ENCODE measurements around the gene PRDM1.
A peak's percentile ranks its signal among the peaks of the same experiment; 100 is the strongest.

PRDM1 gene

DNA sequence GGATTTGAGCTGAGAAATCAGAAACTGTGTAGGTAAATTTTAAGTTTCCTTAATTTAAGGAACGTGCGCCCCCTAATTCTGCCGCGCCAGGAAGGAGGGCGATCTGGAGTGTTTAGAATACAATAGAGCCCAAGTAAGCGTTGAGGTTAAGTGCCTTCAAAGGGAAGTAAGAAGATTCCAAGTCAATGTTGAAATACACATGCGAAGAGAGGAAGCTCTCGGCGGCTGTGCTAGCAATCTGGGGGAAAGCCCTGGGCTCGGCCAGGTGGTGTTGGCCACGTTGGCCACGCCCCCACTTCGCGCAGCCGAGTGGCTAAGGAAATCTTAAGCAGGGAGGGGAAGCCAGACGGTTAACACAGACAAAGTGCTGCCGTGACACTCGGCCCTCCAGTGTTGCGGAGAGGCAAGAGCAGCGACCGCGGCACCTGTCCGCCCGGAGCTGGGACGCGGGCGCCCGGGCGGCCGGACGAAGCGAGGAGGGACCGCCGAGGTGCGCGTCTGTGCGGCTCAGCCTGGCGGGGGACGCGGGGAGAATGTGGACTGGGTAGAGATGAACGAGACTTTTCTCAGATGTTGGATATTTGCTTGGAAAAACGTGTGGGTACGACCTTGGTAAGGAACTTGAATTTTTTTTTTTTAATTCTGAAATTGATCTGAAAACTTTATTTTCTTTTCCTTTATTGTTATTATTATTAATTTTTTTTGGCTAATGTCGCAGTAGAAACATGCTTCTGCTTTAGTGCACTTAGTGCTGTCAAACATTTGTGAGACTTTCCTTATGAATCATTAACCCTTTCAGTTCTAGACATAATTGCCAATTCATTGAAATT lies at the start of gene PRDM1:
Gene PRDM1 (plus strand): TSS at position 353 of the 830 bp plus-strand sequence. CDS start 218 bp downstream, at position 571.
- DNase-seq, result peak; percentile 90

DNA sequence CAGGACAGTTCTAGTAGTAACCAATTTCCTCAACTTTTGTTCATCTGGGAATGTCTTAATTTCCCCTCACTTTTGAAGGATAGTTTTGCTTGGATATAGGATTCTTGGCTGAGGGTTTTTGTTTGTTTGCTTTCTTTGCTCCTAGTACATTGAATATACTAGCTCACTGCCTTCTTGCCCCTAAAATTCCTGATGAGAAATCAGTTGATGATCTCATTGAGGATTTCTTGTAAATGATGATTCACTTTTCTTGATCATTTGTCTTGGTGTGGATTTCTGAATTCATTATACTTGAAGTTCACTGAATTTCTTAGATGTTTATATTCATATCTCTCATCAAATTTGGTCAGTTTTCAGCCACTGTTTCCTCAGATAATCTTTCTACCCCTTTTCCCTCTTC lies 49.1 kb upstream of the PRDM1 start:
- no peak for DNase-seq

DNA sequence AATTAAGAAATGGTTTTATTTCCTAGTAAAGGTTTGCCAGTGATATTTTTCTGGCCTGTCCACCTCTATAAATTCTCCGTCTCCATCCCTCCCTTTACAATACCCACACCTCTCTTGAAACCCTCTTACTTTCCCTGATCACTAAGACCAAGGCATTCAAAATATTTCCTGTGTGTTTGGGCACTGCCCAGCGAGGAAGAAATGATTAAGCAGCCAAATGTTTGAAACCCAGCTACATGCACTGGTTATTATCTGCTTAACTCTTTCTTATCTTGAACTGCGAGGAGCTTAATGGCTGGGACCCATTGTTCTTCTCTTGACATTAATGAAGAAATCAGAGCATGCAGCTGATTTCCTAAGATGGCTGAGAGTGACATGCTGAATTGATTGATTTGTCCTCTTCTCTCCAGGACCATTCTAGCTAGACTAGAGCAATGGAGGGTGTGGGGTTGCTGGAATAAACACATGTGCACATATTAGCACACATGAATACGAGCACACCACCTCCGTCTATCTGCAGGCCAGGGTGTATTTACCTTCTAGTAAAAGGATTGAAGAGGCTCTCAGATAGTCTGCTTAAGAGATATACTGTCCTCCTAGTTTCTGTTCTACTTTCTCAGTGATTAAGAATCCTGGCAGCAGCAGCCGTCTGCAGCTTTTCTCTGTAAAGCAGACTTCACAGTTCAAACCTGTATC lies 46.1 kb upstream of the PRDM1 start:
- DNase-seq, result no peak

DNA sequence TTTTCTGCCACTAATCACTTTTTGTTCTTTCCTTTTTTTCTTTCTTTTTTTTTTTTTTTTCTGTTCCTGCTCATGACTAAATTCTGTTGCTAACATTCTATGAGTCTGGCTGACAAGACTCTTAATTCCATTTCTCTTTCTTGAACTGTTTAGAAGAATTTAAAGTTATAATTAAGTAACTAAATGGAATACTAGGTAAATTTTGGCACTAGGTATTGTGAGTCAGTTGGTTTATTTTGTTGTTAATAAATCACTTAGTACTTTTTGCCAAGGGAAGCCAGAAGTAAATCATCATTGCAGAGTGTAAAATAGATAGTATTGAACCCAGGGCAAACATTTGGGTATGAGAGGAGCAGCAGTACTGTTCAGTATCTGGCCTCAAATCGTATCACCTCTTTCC lies 42.0 kb upstream of the PRDM1 start:
- DNase-seq, result no peak

DNA sequence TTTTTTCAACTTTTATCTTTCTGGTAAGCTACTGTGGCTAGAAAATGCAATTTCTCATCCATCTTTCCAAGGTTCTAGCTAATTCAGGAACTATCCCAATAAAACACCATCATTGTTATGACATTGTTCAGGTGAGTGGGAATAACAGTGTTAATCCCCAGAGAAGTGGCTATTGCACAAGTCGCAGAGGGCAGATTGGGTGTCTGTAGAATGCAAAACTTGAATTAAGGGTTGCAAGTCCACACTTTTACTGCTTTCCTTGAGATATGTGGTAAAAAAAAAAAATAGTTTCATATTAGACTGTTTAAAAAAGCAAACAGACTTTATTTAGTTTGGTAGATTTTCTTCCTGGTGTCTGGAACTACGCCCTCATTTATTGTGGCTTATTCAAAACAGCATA lies 41.1 kb upstream of the PRDM1 start:
- no peak for DNase-seq

DNA sequence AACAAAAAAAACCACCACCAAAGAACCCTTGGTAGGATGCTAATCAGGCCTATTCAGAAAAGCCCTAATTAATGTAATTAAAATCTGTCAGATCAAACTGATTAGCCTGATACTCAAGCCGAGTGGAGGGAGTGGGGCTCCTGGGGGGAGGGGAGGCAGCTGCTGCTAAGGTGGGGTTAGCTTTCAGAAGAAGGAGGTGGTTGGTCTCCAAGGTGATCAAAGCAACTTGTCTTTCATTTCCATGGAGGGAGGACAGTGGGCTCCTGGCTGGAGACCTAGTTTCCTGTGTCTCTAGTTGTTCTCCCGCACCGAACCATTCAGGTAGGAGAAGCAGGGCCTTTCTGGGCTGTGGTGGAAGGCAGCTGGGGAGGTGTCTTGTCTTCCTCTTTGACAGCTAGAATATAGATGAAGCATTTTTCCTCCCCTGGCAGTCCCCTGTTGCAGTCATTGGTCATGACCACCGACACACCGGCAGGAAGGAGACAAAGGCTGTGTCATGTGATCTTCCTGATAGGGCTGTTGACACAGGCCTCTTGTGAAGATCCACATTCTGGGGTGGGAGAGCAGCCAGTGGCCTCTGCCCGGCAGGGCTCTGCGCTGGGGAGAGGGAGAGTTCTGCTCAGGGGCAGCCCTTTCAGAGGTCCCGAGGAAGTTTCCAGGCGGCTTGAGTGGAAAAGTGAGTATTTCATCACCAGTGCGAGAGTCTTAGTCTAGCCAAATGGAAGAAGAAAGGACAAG lies 39.9 kb upstream of the PRDM1 start:
- DNase-seq, result no peak

DNA sequence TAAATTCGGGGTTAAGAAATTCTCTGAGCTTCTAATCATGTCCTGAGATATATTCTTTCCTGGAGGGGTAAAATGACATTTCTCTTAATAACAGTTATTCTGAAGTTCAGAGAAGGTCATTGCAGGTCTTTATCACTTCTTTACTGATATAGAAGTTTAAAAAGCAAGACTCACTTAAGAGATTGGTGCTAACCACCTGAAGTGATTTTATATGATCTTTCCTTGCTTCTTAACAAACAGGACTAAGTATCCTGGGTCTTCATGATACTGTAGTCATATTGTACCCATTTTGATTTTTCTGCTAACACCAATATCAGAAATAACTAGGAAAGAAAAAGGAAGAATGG lies 39.3 kb upstream of the PRDM1 start:
- no peak for DNase-seq

DNA sequence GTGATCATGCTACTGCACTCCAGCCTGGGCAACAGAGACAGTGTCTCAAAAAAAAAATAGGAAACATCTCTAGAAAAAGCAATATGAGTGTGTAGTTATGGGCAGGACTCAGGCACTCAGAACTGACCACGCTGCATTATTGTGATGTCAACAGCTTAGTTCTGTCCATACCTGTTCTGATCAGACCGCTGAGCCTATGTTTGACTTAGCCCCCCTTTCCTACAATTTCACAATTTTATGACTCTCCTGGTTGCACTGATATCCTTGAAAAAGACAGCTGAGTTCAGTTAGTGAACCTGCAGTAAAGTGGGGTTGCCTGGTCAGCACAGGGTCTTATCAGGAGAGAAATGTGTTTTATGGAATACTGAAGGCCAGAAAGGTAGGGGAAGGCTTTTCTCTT lies 37.8 kb upstream of the PRDM1 start:
- DNase-seq, result no peak

DNA sequence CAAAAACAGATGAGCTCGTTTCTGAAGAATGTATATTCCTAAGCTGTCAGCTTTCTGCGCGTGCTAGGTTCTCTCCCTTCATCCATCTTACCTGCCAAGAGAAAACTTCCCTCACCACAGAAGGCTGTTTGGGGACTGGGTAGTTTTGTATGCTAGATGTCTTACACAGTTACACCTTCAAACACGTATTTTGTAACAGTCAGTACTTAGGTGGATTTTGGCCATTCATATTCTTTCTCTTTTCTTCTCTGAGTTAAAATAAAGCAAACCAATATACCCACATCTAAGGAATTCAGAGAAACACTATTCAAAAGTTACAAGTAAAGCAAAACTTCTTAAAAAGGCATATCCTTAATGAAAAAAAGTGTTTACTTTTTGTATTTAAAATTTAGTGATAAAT lies 35.6 kb upstream of the PRDM1 start:
- no peak for DNase-seq

DNA sequence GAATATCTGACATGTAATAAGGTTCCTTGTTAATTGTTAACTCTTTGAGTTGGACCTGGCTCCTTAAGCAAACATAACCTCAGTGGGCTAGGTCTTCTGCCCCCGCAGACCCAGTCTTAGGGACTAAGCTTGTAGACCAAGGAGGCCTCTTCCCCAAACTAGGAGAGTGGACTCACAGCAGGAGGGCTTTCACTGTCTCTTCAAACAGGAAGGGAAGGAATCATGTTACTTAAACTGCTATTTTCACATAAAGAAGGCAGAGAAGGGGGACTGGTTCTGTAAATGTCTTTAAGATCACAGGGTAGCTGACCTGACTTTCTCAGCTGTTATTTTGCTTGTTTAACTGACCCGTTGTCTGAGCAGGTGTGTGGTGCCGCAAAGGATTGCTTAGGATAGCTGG lies 34.9 kb upstream of the PRDM1 start:
- no peak for DNase-seq

DNA sequence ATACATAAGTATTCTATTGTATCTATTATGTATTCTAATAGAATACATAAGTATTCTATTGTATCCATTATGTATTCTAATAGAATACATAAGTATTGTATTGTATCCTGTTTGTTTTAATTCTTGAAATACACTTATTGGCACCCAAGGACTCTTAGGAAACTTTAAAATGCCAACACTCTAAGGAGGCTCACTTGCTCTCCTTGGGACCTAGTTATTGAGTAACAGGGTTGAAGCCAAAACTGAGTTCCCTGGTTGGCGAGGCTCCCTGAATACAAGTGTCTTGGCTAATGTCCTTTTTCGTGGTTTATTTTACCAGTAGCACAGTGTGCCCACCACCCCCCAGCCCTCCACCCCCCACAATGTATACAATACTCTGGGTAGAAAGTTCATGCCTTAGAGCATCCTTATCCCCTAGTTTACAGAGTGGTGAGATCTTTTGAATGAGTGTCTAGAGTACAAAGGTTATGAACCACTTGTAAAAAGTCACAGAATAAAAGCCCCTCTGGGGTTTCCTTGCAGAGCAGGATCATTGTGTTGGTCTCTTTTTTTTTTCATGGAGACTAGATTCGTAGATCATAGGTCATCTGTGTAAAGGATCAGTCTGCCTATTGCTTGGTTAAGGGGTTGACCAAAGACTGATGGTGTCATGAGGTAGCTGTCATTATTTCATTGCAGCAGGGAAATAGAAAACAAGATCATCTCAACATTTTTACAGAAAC lies 32.5 kb upstream of the PRDM1 start:
- no peak for DNase-seq

DNA sequence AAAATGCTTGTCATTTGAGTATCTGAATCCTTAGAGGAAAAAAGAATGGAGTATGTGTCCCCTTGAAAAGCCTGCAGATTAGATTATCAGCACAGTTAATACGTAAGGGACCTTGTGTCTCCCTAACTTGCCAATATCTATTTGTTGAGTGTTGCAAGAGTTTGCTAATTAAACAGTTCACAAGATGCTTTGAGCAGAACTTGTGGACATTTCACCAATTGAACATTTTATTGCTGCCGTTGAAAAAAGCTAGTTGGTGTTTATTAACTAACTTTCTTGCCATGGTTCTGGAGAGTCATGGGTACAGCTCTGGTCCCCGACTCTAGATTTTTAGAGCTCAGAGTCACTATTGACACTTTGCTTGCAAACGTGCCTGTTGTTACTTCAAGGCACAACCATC lies 30.6 kb upstream of the PRDM1 start:
- no peak for DNase-seq

DNA sequence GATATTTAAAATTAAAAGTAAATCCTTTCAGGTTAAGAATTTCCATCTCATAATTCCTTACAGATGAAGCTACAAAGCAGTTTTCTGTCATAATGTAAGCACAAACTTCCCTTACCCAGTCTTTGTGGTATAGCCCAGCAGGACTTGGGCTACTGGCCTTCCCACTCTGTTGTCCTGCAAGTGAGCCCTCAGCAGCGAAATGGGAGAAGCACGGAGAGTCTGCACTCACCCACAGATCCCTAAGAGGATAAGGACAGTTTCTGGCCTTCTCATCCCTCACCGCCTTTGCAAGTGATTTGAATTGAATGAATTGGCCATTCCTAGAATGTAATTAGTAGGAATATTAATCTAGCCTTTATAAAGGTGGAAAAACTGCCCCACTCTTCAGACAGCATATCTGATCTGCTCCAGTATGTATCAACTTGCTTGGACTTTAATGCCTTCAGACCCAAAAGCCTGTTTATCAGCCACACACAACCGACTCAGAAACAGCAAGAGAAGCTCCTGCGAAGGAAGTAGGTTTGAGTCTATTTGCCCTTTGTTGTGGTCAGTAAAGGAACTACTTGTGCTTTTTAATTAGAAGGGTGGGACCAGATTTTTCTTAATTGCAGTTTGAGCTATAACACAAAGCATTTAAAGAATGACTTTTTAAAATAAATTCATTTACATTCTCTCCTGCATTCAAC lies 29.9 kb upstream of the PRDM1 start:
- DNase-seq, result peak; percentile 55

DNA sequence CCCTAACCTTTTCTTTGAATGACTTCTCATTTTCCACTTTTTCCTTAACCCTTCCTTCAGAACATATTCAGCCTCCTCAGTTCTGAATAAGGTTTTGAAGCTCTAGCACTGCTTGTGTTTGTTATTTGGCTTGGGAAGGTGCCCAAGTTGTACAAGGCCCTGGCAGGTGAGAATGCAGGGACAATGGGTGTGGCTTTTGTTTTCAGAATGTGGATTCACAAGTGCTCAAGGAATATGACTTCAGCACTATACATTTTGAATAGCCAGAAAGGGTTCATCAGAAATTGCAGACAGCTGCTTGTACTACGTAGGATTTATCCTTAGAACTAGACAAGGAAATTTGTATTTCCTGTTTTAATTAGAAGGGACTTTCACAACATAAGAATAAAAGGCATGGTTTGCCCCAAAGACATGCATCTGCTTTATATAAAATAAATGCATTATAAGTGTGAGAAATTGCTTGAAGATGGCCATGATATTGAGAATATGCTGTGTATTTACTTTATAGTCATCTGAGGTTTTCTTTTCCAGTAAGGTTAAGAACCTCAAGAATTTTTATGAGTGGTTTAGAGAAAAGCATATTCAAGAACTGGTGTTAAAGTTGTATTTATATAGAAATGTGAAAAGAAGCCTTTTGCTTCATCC lies 29.3 kb upstream of the PRDM1 start:
- no peak for DNase-seq

DNA sequence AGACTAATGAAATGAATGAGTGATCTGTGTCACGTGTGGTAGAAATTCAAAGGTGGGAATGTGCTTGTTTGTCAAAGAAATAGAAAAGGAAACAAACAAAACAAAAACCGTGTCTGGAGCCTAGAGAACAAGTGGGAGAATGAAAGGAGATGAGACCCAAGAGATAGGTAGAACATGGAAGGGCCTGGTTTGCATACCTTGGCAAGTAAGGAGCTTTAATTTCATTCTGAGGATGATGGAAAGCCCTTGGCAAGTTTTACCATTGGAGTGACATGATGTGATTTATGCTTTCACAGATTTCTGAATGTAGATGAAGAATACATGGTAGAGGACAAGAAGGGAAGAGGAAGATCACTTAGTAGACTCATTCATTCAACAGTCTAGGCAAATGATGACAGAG lies 26.8 kb upstream of the PRDM1 start:
- no peak for DNase-seq

DNA sequence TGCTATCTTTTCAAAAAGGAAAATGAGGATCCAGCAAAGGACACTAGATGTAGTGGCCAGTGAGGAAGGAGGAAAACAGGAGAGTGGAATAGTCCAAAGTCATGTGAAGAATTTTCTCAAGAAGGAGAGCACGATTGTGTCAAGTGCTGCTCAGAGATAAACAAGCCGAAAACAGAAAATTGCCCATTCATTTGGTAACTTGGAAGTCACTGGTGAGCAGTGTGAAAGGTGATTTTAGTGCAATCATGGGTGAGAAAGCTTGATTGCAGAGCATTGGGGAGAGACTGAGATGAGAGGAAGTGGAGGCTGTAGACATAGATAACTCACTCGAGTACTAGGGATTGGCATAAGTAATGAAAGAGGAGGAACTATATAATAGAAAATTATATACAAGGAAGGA lies 26.0 kb upstream of the PRDM1 start:
- no peak for DNase-seq

DNA sequence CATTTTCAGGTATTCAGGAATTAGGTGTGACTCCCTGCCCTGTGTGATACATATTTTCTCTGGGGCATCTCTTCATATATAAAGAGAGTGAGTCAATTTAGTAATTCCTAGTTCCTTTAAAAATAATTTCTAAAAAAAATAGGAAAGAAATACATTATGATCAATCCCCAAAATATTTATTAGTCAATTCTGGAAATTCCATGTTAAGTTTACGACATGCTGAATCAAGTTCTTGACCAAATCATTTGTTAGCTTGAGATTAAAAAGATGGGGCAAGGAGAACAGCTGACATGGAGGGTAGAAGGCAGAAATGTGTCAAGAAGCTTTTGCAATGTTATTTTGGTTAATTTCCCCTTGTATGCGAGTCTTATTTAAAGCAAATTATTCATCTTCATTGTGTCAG lies 22.7 kb upstream of the PRDM1 start:
- DNase-seq, result no peak

DNA sequence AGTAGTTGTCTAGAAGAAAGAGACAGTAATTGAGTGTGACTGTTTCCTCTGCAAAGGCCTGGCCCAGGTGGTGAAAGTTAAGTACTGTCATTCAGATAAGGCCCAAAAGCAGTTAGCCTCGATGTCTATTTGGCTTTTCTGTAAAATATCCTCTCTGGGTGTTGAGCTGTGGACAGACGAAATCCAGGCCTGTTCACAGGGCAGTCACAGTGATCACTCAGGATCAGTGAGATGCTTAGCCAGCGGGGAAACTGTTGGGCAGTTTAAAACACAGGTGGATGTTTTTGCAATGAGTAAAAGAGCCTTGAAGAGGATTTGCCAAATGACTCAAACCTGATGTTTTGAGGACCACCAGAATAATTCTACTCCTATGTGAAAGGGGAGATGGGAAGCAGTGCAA lies 22.0 kb upstream of the PRDM1 start:
- no peak for DNase-seq

DNA sequence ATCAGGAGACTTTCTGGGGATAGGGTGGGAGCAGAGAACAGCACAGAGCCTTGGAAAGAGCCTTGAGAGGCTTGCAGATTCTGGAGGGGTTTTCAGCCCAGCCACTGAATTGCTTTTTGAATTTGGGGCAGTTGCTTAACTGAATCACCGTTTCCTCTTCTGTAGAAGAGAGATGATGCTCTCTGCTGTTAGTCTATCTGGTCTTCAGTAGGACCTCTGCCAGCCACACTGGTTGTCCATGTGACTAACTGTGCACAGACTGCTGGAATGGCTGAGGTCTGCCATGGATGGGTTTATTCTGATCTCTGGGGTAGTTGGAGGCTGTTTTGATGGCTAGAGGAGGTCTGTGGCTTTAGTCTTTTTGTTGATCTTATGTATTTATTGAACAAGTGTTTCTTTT lies 21.4 kb upstream of the PRDM1 start:
- no peak for DNase-seq

DNA sequence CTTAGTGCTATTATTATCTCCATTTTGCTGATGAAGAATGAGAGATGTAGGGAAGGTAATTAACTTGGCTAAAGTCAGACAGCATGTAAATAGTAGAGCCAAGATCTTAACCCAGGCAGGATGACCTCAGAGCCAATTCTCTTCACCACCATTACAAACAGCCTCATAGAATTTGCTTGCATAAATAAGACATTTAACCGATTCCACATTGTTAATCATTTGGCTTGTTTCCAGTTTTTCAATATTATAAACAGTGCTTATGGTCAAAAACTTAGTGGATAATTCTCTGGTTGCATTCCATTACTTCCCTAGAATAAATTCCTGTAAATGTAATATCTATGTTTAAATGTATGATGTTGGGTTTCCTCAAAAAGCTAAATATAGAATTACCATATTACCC lies 19.1 kb upstream of the PRDM1 start:
- DNase-seq, result no peak

DNA sequence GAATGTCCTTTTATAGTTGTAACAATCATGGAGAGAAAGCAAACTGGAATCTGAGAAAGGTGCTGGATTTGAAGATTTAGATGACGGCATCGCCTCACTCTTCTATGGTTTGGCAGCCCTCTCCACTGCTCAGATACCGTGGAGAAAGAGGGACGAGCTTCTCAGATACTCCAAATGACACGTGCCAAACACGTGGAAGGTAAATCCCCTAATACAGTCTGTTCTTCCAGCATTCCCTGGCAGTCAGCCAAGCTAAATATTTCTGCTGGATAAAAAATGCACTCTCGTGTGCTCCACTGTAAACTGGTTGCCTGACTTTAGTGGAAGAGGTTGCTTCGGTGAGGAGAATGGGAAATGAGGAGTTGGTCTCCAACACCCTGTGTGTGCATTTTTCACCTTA lies 16.7 kb upstream of the PRDM1 start:
- no peak for DNase-seq

DNA sequence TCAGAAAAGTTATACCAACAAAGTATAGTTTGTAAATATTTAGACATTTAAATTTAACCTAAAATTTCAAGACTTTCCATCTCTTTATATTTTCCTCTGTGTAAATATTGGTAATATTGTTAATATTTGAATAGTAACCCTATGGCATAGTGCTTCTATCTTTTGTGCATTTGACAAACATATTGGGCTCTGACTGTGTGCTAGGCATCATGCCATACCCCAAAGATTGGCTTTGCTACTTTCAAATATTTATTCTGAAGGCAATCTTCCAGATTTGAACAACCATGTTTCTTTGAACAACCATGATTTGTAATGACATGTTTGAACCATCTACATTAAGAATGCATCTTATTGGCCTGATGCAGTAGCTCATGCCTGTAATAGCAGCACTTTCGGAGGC lies 15.5 kb upstream of the PRDM1 start:
- no peak for DNase-seq

All from CD4-positive, alpha-beta T cell treated with Interleukin-12 subunit alpha and Interleukin-12 subunit beta, for 1 hour (primary cell).